ENCODE measurements around the gene GLO1. TPM values are rescaled to one million over a fixed set of nuclear protein-coding genes. Genes with fewer than 3 reads are reported as not detected.
A peak's percentile ranks its signal among the peaks of the same experiment; 100 is the strongest.

The GLO1 gene
- total and polyA plus RNA-seq, 12 donors = 44.6 to 174 (median 97.3) TPM

GRCh38 chr6:38739532-38739931 is 36.6 kb upstream of the GLO1 start:
- H3K27me3 ChIP-seq = peaks cover 12% of the 10 kb centered on the region
- intact Hi-C loops (cut with DNase I) = no loop called here
- no peak for DNase-seq
- no peaks in the 10 kb centered on the region for H3K9me3 ChIP-seq (replicated peaks in 1 of 3)
- H3K4me1 ChIP-seq (replicated peaks in 1 of 2) = no peaks in the 10 kb centered on the region
- H3K4me3 ChIP-seq = no peak overlapping the region
- TF ChIP-seq POLR2A (IDR thresholded peaks at IDR 0.05) (no peak), CTCF (IDR thresholded peaks at IDR 0.05) (peak in 4 of 6 experiments; percentile 28 to 47 (median 37))
- no peak overlapping the region for H3K27ac ChIP-seq
- H3K36me3 ChIP-seq (replicated peaks in 1 of 2) = no peaks in the 10 kb centered on the region
- WGBS, 4 donors = 32 to 52% (median 39%) methylated on average over 5 of the region's 5 CpGs

GRCh38 chr6:38738261-38738660 is 35.3 kb upstream of the GLO1 start:
- intact Hi-C loops (cut with DNase I) = no loop called here
- no peak for DNase-seq
- no peaks in the 10 kb centered on the region for H3K4me1 ChIP-seq (replicated peaks in 1 of 2)
- TF ChIP-seq POLR2A (IDR thresholded peaks at IDR 0.05) (no peak), CTCF (IDR thresholded peaks at IDR 0.05) (no peak)
- H3K27me3 ChIP-seq = peaks cover 6% of the 10 kb centered on the region
- H3K4me3 ChIP-seq = no peak overlapping the region
- H3K9me3 ChIP-seq (replicated peaks in 1 of 3) = no peaks in the 10 kb centered on the region
- no peak overlapping the region for H3K27ac ChIP-seq
- H3K36me3 ChIP-seq (replicated peaks in 1 of 2) = no peaks in the 10 kb centered on the region
- 58 to 65% (median 61%) methylated on average over 3 of the region's 3 CpGs for WGBS, 4 donors

GRCh38 chr6:38736951-38737350 is 34.0 kb upstream of the GLO1 start:
- H3K9me3 ChIP-seq (replicated peaks in 1 of 3) = no peaks in the 10 kb centered on the region
- intact Hi-C loops (cut with DNase I) = no loop called here
- no peak overlapping the region for H3K27ac ChIP-seq
- H3K4me3 ChIP-seq = no peak overlapping the region
- H3K4me1 ChIP-seq (replicated peaks in 1 of 2) = no peaks in the 10 kb centered on the region
- no peak for DNase-seq
- TF ChIP-seq CTCF (IDR thresholded peaks at IDR 0.05) (no peak), POLR2A (IDR thresholded peaks at IDR 0.05) (no peak)
- H3K36me3 ChIP-seq (replicated peaks in 1 of 2) = no peaks in the 10 kb centered on the region
- 83 to 98% (median 90%) methylated on average over 3 of the region's 3 CpGs for WGBS, 4 donors
- H3K27me3 ChIP-seq = peaks cover 6% of the 10 kb centered on the region

- intact Hi-C loops (cut with DNase I) = no loop called here
- WGBS, 4 donors = 42 to 52% (median 45%) methylated on average over 4 of the region's 4 CpGs
- no peaks in the 10 kb centered on the region for H3K27me3 ChIP-seq
- peak overlapping the region in 1 of 5 donors; percentile 28 for H3K27ac ChIP-seq
- peaks cover 0 to 8% of the 10 kb centered on the region in 2 donors for H3K4me1 ChIP-seq (replicated peaks in 1 of 2)
- TF ChIP-seq POLR2A (IDR thresholded peaks at IDR 0.05) (no peak), CTCF (IDR thresholded peaks at IDR 0.05) (no peak)
- H3K9me3 ChIP-seq (replicated peaks in 1 of 3) = no peaks in the 10 kb centered on the region
- no peak overlapping the region for H3K4me3 ChIP-seq
- DNase-seq = peak in 2 of 7 donors; percentile 26 to 56
- H3K36me3 ChIP-seq (replicated peaks in 1 of 2) = no peaks in the 10 kb centered on the region
Observed at GRCh38 chr6:38730140-38730862, 27.4 kb upstream of the GLO1 start.
